Smooth muscle cell (in vitro differentiated cells): ENCODE measurements around the gene UPK1A. TPM values are rescaled to one million over a fixed set of nuclear protein-coding genes. Genes with fewer than 3 reads are reported as not detected.

Experiments used
- DNase-seq: peaks from one replicate; lab custom pipeline; 2025; ENCODE audit not compliant: unreplicated experiment; lab: John Stamatoyannopoulos, UW
- H2AFZ ChIP-seq: fragments of 200-600 bp; sonication (generic); 2 replicates; pipeline ENCODE4 v1.6.0; 2016; ENCODE audit warnings: antibody characterized with exemption, low read depth, mild to moderate bottlenecking
- H3F3A ChIP-seq: fragments of 200-600 bp; sonication (generic); 2 replicates; pipeline ENCODE4 v1.6.0; 2017; ENCODE audit warnings: antibody characterized with exemption, low read depth
- H3K27ac ChIP-seq: fragments of 200-600 bp; sonication (generic); 2 replicates; pipeline ENCODE4 v1.5.1; 2016; ENCODE audit warnings: low read depth, mild to moderate bottlenecking
- H3K27me3 ChIP-seq: fragments of 200-600 bp; sonication (generic); 2 replicates; pipeline ENCODE4 v1.6.1; 2016; ENCODE audit warnings: low read depth, mild to moderate bottlenecking
- H3K36me3 ChIP-seq: fragments of 200-600 bp; sonication (generic); 2 replicates; pipeline ENCODE4 v1.5.1; 2016; ENCODE audit warnings: low read depth
- H3K4me1 ChIP-seq: fragments of 200-600 bp; sonication (generic); 2 replicates; pipeline ENCODE4 v1.5.1; 2016; ENCODE audit warnings: low read depth
- H3K4me2 ChIP-seq: fragments of 200-600 bp; sonication (generic); 2 replicates; pipeline ENCODE4 v1.6.0; 2016; ENCODE audit warnings: mild to moderate bottlenecking
- H3K4me3 ChIP-seq: fragments of 200-600 bp; sonication (generic); 2 replicates; pipeline ENCODE4 v1.5.1; 2016; ENCODE audit warnings: mild to moderate bottlenecking
- H3K79me2 ChIP-seq: fragments of 200-600 bp; sonication (generic); 2 replicates; pipeline ENCODE4 v1.6.0; 2016; ENCODE audit warnings: low read depth, mild to moderate bottlenecking
- H3K9ac ChIP-seq: fragments of 200-600 bp; sonication (generic); 2 replicates; pipeline ENCODE4 v1.6.0; 2016; ENCODE audit warnings: low read depth
- H3K9me3 ChIP-seq: fragments of 200-600 bp; sonication (generic); replicated peaks from 2 replicates; pipeline ENCODE4 v1.5.1; 2016; ENCODE audit warnings: low read depth
- H4K20me1 ChIP-seq: fragments of 200-600 bp; sonication (generic); 2 replicates; pipeline ENCODE4 v1.6.0; 2016; ENCODE audit warnings: low read depth
- WGBS: methylation state at CpG from one replicate; pipeline ENCODE4 v1.1.7; 2016; ENCODE audit warnings: low lambda C conversion rate; 5-methylcytosine and 5-hydroxymethylcytosine counted together
- polyA plus RNA-seq: library from polyadenylated mRNA; unstranded; fragments of >200 nt; fragmentation: Nextera tagmentation; extraction: Ambion mirVana; gene quantifications from 2 replicates; pipeline ENCODE4 v1.2.1, GENCODE V29; 2016
- total RNA-seq: library from RNA; depleted of rRNA; stranded (reverse); fragments of >200 nt; gene quantifications from 2 replicates; pipeline ENCODE4 v1.2.3, GENCODE V29; 2014
- TF ChIP-seq, protein P1 (sequence below): fragments of 200-600 bp; sonication (generic); IDR thresholded peaks from 2 replicates; pipeline ENCODE4 v1.5.1; 2017; ENCODE audit warnings: borderline replicate concordance, mild to moderate bottlenecking, antibody characterized with exemption; ENCODE audit not compliant: insufficient read depth, poor library complexity, severe bottlenecking

UPK1A gene
- total and polyA plus RNA-seq, 2 experiments from 2014 or later = 1.0 to 4.2 TPM

- no peaks in the 10 kb centered on the region for H3F3A ChIP-seq
- no peak overlapping the region for H2AFZ ChIP-seq
- no peak overlapping the region for H3K27ac ChIP-seq
- no peak overlapping the region for H3K4me2 ChIP-seq
- 96% methylated on average over 3 of the region's 3 CpGs for WGBS
- H3K27me3 ChIP-seq = no peaks in the 10 kb centered on the region
- H3K9me3 ChIP-seq = no peaks in the 10 kb centered on the region
- no peak for DNase-seq
- no peak overlapping the region for H3K4me3 ChIP-seq
- TF ChIP-seq, protein P1, sequence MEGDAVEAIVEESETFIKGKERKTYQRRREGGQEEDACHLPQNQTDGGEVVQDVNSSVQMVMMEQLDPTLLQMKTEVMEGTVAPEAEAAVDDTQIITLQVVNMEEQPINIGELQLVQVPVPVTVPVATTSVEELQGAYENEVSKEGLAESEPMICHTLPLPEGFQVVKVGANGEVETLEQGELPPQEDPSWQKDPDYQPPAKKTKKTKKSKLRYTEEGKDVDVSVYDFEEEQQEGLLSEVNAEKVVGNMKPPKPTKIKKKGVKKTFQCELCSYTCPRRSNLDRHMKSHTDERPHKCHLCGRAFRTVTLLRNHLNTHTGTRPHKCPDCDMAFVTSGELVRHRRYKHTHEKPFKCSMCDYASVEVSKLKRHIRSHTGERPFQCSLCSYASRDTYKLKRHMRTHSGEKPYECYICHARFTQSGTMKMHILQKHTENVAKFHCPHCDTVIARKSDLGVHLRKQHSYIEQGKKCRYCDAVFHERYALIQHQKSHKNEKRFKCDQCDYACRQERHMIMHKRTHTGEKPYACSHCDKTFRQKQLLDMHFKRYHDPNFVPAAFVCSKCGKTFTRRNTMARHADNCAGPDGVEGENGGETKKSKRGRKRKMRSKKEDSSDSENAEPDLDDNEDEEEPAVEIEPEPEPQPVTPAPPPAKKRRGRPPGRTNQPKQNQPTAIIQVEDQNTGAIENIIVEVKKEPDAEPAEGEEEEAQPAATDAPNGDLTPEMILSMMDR = no peak
- no peaks in the 10 kb centered on the region for H3K79me2 ChIP-seq
- H3K4me1 ChIP-seq = no peaks in the 10 kb centered on the region
- peaks cover 1% of the 10 kb centered on the region for H3K36me3 ChIP-seq
- H3K9ac ChIP-seq = no peak overlapping the region
- peaks cover 4% of the 10 kb centered on the region for H4K20me1 ChIP-seq
Observed at GRCh38 chr19:35663981-35664380, 2.3 kb upstream of the UPK1A start.

GRCh38 chr19:35665157-35665556, 1.2 kb upstream of the UPK1A start:
- Histone ChIP-seq H3F3A (no peaks in the 10 kb centered on the region), H3K9me3 (no peaks in the 10 kb centered on the region), H3K27ac (no peak overlapping the region), H4K20me1 (peaks cover 4% of the 10 kb centered on the region), H3K4me1 (no peaks in the 10 kb centered on the region), H3K79me2 (no peaks in the 10 kb centered on the region), H2AFZ (no peak overlapping the region), H3K4me2 (no peak overlapping the region), H3K9ac (no peak overlapping the region), H3K4me3 (no peak overlapping the region), H3K36me3 (no peaks in the 10 kb centered on the region), H3K27me3 (no peaks in the 10 kb centered on the region)
- WGBS = 98% methylated on average over 24 of the region's 24 CpGs
- DNase-seq = no peak
- TF ChIP-seq, protein P1 = no peak

GRCh38 chr19:35665604-35666003, 713 bp upstream of the UPK1A start:
- Histone ChIP-seq H3K4me3 (no peak overlapping the region), H3K9me3 (no peaks in the 10 kb centered on the region), H4K20me1 (peaks cover 4% of the 10 kb centered on the region), H3K79me2 (no peaks in the 10 kb centered on the region), H3K27me3 (no peaks in the 10 kb centered on the region), H2AFZ (no peak overlapping the region), H3K27ac (no peak overlapping the region), H3K4me2 (no peak overlapping the region), H3K36me3 (no peaks in the 10 kb centered on the region), H3F3A (no peaks in the 10 kb centered on the region), H3K4me1 (no peaks in the 10 kb centered on the region), H3K9ac (no peak overlapping the region)
- TF ChIP-seq, protein P1 = no peak
- WGBS = 98% methylated on average over 7 of the region's 7 CpGs
- DNase-seq = no peak

GRCh38 chr19:35669566-35669965, 3.2 kb downstream of the UPK1A start:
- no peak overlapping the region for H3K4me2 ChIP-seq
- DNase-seq = no peak
- H4K20me1 ChIP-seq = peaks cover 4% of the 10 kb centered on the region
- 86% methylated on average over 6 of the region's 6 CpGs for WGBS
- H3K36me3 ChIP-seq = no peaks in the 10 kb centered on the region
- no peaks in the 10 kb centered on the region for H3K79me2 ChIP-seq
- H3K4me3 ChIP-seq = no peak overlapping the region
- TF ChIP-seq, protein P1 = no peak
- no peaks in the 10 kb centered on the region for H3K4me1 ChIP-seq
- H3K9ac ChIP-seq = no peak overlapping the region
- no peak overlapping the region for H2AFZ ChIP-seq
- no peaks in the 10 kb centered on the region for H3K9me3 ChIP-seq
- H3F3A ChIP-seq = no peaks in the 10 kb centered on the region
- H3K27me3 ChIP-seq = no peaks in the 10 kb centered on the region
- no peak overlapping the region for H3K27ac ChIP-seq
